Smooth muscle cell of trachea (primary cell): ENCODE data around the gene ZNF627. TPM values are rescaled to one million over a fixed set of nuclear protein-coding genes. Genes with fewer than 3 reads are reported as not detected.

Experiments used
- total RNA-seq: library from RNA; depleted of rRNA; stranded (reverse); fragments of >200 nt; gene quantifications from 2 replicates; pipeline ENCODE4 v1.2.1, GENCODE V29; 2014

Gene ZNF627
- total RNA-seq, result 18.9 and 20.4 TPM in 2 replicates

GRCh38 chr19:11597202-11598102, at the start of gene ZNF627:
Gene ZNF627 (plus strand): TSS chr19:11597483. CDS start chr19:11597628, 145 bp downstream.

DNA sequence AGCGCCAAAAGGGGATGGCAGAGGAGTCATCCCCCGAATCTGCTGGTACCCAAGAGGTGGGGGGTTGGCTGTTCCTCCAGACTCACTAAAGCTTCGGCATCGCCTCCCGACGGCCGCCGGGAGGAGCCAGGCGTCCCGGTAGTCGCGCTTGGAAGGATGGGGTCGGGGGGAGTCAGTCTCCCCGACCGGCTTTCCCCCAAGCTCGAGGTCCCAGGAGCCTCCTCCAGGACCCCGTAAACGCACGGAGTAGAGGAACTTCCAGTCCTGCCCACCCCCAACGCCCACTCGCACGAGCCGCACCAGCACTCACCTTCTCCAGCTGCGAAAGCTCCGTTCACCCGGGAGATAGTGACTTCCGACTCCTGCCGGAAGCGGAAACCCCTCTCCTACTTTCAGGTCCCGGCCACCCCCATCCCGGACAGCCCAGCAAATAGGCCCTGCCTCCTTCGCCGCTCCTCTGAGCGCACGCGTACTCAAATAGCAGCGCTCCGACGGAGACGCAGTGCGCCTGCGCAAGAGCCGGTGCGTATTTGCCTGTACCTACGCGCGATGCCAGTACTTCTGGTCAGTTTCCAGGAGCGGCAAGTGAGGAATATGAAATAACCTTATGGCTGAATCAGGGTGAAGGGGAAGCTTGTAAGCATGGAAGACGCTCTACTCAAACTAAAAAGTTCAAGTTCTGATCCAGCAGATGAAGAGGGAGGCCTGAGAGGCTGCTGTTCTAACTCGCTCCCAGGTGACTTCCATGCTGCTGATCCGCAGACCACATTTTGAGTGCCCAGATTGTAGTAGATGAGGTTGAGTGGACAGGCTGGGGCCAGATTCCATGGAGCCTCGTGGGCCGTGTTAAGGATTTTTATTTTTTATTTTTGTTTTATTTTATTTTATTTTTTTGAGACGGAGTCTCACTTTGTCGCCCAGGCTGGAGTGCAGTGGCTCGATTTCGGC, 38.1 kb upstream of the ZNF627 start, which contains the start of gene ELOF1:
Gene ELOF1 (minus strand): TSS at position 350 of the 948 bp plus-strand sequence. CDS start 4,883 bp downstream, outside the sequence.

GRCh38 chr19:11577451-11578257, 19.6 kb upstream of the ZNF627 start, which contains the start of gene ACP5:
Gene ACP5 (minus strand): TSS chr19:11577645. CDS start chr19:11577317, 328 bp downstream.

Other genes with a start within 250 kb of the ZNF627 start
- 12.4 and 23.5 TPM in 2 replicates for gene PLPPR2, start 242.1 kb upstream of the ZNF627 start, total RNA-seq
- gene SWSAP1, start 222.8 kb upstream of the ZNF627 start, total RNA-seq, result 0.50 and 0.87 TPM in 2 replicates
- gene EPOR, start 213.2 kb upstream of the ZNF627 start, total RNA-seq, result 7.6 and 9.4 TPM in 2 replicates
- 5.1 and 5.3 TPM in 2 replicates for gene RGL3, start 178.2 kb upstream of the ZNF627 start, total RNA-seq
- 0.66 TPM in 1 of 2 replicates, not detected in the other for gene ODAD3, start 162.4 kb upstream of the ZNF627 start, total RNA-seq
- gene PRKCSH, start 161.8 kb upstream of the ZNF627 start, total RNA-seq, result 144 and 290 TPM in 2 replicates
- gene ELAVL3, start 116.4 kb upstream of the ZNF627 start, total RNA-seq, result 0.29 and 0.33 TPM in 2 replicates
- 3.3 and 3.5 TPM in 2 replicates for gene ZNF653, start 91.6 kb upstream of the ZNF627 start, total RNA-seq
- 30.8 and 50.8 TPM in 2 replicates for gene ECSIT, start 68.3 kb upstream of the ZNF627 start, total RNA-seq
- gene CNN1, start 58.6 kb upstream of the ZNF627 start, total RNA-seq, result 8.9 and 9.3 TPM in 2 replicates
- gene ELOF1, start 38.3 kb upstream of the ZNF627 start, total RNA-seq, result 24.1 and 31.8 TPM in 2 replicates
- 0.66 TPM in 1 of 2 replicates, not detected in the other for gene ACP5, start 19.8 kb upstream of the ZNF627 start, total RNA-seq
- 4.3 and 5.4 TPM in 2 replicates for gene ZNF823, start 141.5 kb downstream of the ZNF627 start, total RNA-seq
- gene ZNF441, start 169.5 kb downstream of the ZNF627 start, total RNA-seq, result 12.2 and 15.9 TPM in 2 replicates
- gene ZNF491, start 201.0 kb downstream of the ZNF627 start, total RNA-seq, result 3.8 and 4.6 TPM in 2 replicates
- gene ZNF440, start 216.8 kb downstream of the ZNF627 start, total RNA-seq, result 10.4 and 14.5 TPM in 2 replicates